H1 (cell line): ENCODE data around the gene GRIA3. TPM values are rescaled to one million over a fixed set of nuclear protein-coding genes. Genes with fewer than 3 reads are reported as not detected.

Experiments
- CTCF ChIA-PET: fragments of 300-600 bp; sonication (Branson Sonifier 250); formaldehyde crosslinking; loops from one replicate; lab custom pipeline; 2021; ENCODE audit not compliant: partially characterized antibody; lab: Charles Lee
- POLR2A ChIA-PET: fragments of 300-600 bp; sonication (Branson Sonifier 250); formaldehyde crosslinking; loops from one replicate; lab custom pipeline; 2021; ENCODE audit warnings: inconsistent platforms; ENCODE audit not compliant: partially characterized antibody; lab: Charles Lee
- DNase-seq, 2 experiments: peaks; one replicate each; pipeline versions ENCODE4 v3.0.0 to v3.0.0-alpha.2; 2010 to 2022; ENCODE audit warnings: low spot score in 2 of 2, low read depth in 1 of 2, mixed read lengths in 1 of 2
- FAIRE-seq: peaks from 2 replicates; lab custom pipeline; 2011; peaks lifted over from hg19 to GRCh38; lab: Jason Lieb, UNC
- H2AFZ ChIP-seq: 2 replicates; pipeline ENCODE4 v1.8.1; 2012; ENCODE audit warnings: low read length, inconsistent platforms
- H2AK5ac ChIP-seq: 2 replicates; pipeline ENCODE4 v1.6.1; 2013; ENCODE audit warnings: low read depth, low read length
- H2BK120ac ChIP-seq: replicated peaks from 2 replicates; pipeline ENCODE3; 2013; ENCODE audit warnings: low read depth, low read length, inconsistent platforms
- H2BK12ac ChIP-seq: 2 replicates; pipeline ENCODE4 v1.6.1; 2013; ENCODE audit warnings: low read depth, low read length
- H2BK15ac ChIP-seq: 2 replicates; pipeline ENCODE4 v1.6.1; 2013; ENCODE audit warnings: low read length
- H2BK20ac ChIP-seq: 2 replicates; pipeline ENCODE4 v1.6.1; 2013; ENCODE audit warnings: low read length
- H2BK5ac ChIP-seq: 2 replicates; pipeline ENCODE4 v1.6.1; 2013; ENCODE audit warnings: low read depth, low read length
- H3K14ac ChIP-seq: 2 replicates; pipeline ENCODE4 v1.6.1; 2013; ENCODE audit warnings: inconsistent platforms; ENCODE audit not compliant: insufficient read length
- H3K18ac ChIP-seq: 2 replicates; pipeline ENCODE4 v1.6.1; 2013; ENCODE audit warnings: low read length; ENCODE audit errors: extremely low read depth
- H3K23ac ChIP-seq: 2 replicates; pipeline ENCODE4 v1.6.1; 2013; ENCODE audit warnings: inconsistent platforms; ENCODE audit not compliant: insufficient read length
- H3K23me2 ChIP-seq: 2 replicates; pipeline ENCODE4 v1.6.1; 2013; ENCODE audit warnings: low read depth, low read length
- H3K27ac ChIP-seq: 2 replicates; pipeline ENCODE4 v1.6.1; 2011; ENCODE audit warnings: low read depth, low read length, inconsistent platforms
- H3K27me3 ChIP-seq, 4 experiments: replicated peaks in 1 of 4; 1 replicate in 1 of 4; 2 replicates in 3 of 4; pipeline versions ENCODE4 v1.6.1 to v1.8.1; 2011 to 2013; ENCODE audit warnings: low read length in 3 of 4, mild to moderate bottlenecking in 3 of 4, inconsistent platforms in 2 of 4, mixed read lengths in 2 of 4, moderate library complexity in 1 of 4; ENCODE audit not compliant: control insufficient read depth in 3 of 4, insufficient read depth in 3 of 4; ENCODE audit errors: extremely low read depth in 1 of 4
- H3K36me3 ChIP-seq, 4 experiments: 2 replicates each; pipeline versions ENCODE4 v1.6.1 to v1.8.1; 2011 to 2013; ENCODE audit warnings: mild to moderate bottlenecking in 4 of 4, low read length in 3 of 4, moderate library complexity in 2 of 4, control low read depth in 1 of 4, inconsistent platforms in 1 of 4; ENCODE audit not compliant: insufficient read depth in 4 of 4, control insufficient read depth in 2 of 4
- H3K4ac ChIP-seq: replicated peaks from 2 replicates; pipeline ENCODE3; 2013; ENCODE audit warnings: low read length, low read depth, mixed read lengths, inconsistent platforms; ENCODE audit not compliant: insufficient read length
- H3K4me1 ChIP-seq, 4 experiments: replicated peaks in 1 of 4; 1 replicate in 1 of 4; 2 replicates in 3 of 4; pipeline versions ENCODE4 v1.6.1 to v1.8.1; 2011 to 2013; ENCODE audit warnings: low read length in 3 of 4, inconsistent platforms in 2 of 4, mixed read lengths in 1 of 4; ENCODE audit not compliant: insufficient read depth in 4 of 4, control insufficient read depth in 3 of 4
- H3K4me2 ChIP-seq, 2 experiments: 2 replicates each; pipeline versions ENCODE4 v1.6.1 to v1.8.1; 2011 to 2013; ENCODE audit warnings: low read depth in 2 of 2, low read length in 2 of 2, control low read depth in 1 of 2, inconsistent platforms in 1 of 2, mild to moderate bottlenecking in 1 of 2; ENCODE audit not compliant: insufficient read depth in 1 of 2
- H3K4me3 ChIP-seq, 4 experiments: fragments of 200-600, 300-600 bp in 1 of 4; sonication (generic), shearing (Covaris generic), sonication (Bioruptor Twin) in 1 of 4; 2 replicates each; pipeline versions ENCODE4 v1.5.1 to v1.8.1; 2011 to 2016; ENCODE audit warnings: low read length in 4 of 4, low read depth in 3 of 4, control low read depth in 2 of 4, inconsistent platforms in 2 of 4, mild to moderate bottlenecking in 2 of 4, mixed read lengths in 1 of 4, moderate library complexity in 1 of 4; ENCODE audit not compliant: insufficient read depth in 2 of 4; ENCODE audit errors: extremely low read depth in 1 of 4
- H3K56ac ChIP-seq: replicated peaks from 2 replicates; pipeline ENCODE3; 2013; ENCODE audit warnings: low read depth, mild to moderate bottlenecking, mixed read lengths, low read length, inconsistent platforms; ENCODE audit not compliant: insufficient read length
- H3K79me1 ChIP-seq: 2 replicates; pipeline ENCODE4 v1.6.1; 2013; ENCODE audit warnings: low read depth, low read length, control low read depth
- H3K79me2 ChIP-seq, 2 experiments: 2 replicates each; pipeline versions ENCODE4 v1.6.1 to v1.8.1; 2012 to 2013; ENCODE audit warnings: low read length in 2 of 2, mild to moderate bottlenecking in 2 of 2, inconsistent platforms in 1 of 2; ENCODE audit not compliant: insufficient read depth in 2 of 2, control insufficient read depth in 1 of 2
- H3K9ac ChIP-seq, 4 experiments: replicated peaks in 1 of 4; 1 replicate in 1 of 4; 2 replicates in 3 of 4; pipeline versions ENCODE4 v1.6.1 to v1.8.1; 2011 to 2013; ENCODE audit warnings: low read depth in 3 of 4, low read length in 3 of 4, control low read depth in 2 of 4, mild to moderate bottlenecking in 2 of 4, moderate library complexity in 2 of 4, inconsistent platforms in 1 of 4; ENCODE audit errors: extremely low read depth in 1 of 4
- H3K9me3 ChIP-seq, 2 experiments: 2 replicates each; pipeline versions ENCODE4 v1.6.1 to v1.8.1; 2012 to 2013; ENCODE audit warnings: mild to moderate bottlenecking in 2 of 2, moderate library complexity in 2 of 2, control low read depth in 1 of 2, inconsistent platforms in 1 of 2, low read depth in 1 of 2, low read length in 1 of 2, mixed read lengths in 1 of 2; ENCODE audit not compliant: insufficient read depth in 2 of 2
- H4K20me1 ChIP-seq, 2 experiments: replicated peaks in 1 of 2; 2 replicates each; pipeline versions ENCODE3 to v1.8.1; 2011 to 2013; ENCODE audit warnings: inconsistent platforms in 2 of 2, low read length in 2 of 2, mild to moderate bottlenecking in 1 of 2; ENCODE audit not compliant: insufficient read depth in 2 of 2, control insufficient read depth in 1 of 2
- H4K5ac ChIP-seq: 2 replicates; pipeline ENCODE4 v1.6.1; 2013; ENCODE audit warnings: low read length, low read depth, mixed read lengths, inconsistent platforms; ENCODE audit not compliant: insufficient read length
- H4K8ac ChIP-seq: 2 replicates; pipeline ENCODE4 v1.8.0; 2013; ENCODE audit warnings: mild to moderate bottlenecking, moderate library complexity, low read length, inconsistent platforms; ENCODE audit not compliant: insufficient read depth; ENCODE audit errors: extremely low read depth
- H4K91ac ChIP-seq: replicated peaks from 2 replicates; pipeline ENCODE3; 2013; ENCODE audit warnings: low read length, mixed read lengths, inconsistent platforms; ENCODE audit not compliant: insufficient read length
- CEBPB ChIP-seq: IDR thresholded peaks from 2 replicates; pipeline ENCODE4 v1.6.1; 2012; ENCODE audit warnings: low read depth, low read length
- CTBP2 ChIP-seq: IDR thresholded peaks from 2 replicates; pipeline ENCODE4 v1.7.0; 2011; ENCODE audit warnings: borderline replicate concordance, mild to moderate bottlenecking, moderate library complexity, mixed read lengths, low read length; ENCODE audit not compliant: insufficient read depth, insufficient read length
- KDM4A ChIP-seq: IDR thresholded peaks from one replicate; pipeline ENCODE4 v1.7.1; 2012; ENCODE audit warnings: low read depth, mild to moderate bottlenecking, moderate library complexity, low read length, inconsistent platforms; ENCODE audit not compliant: severe bottlenecking
- SRF ChIP-seq: IDR thresholded peaks from 2 replicates; pipeline ENCODE4 v1.6.1; 2011; ENCODE audit warnings: mild to moderate bottlenecking, low read depth, low read length, moderate library complexity
- USF2 ChIP-seq: IDR thresholded peaks from 2 replicates; pipeline ENCODE4 v1.6.1; 2011; ENCODE audit warnings: low read length, improper control_type of control experiment
- WGBS, 2 experiments: shearing (Covaris generic) in 1 of 2; methylation state at CpG; one replicate each; pipeline versions ENCODE4 v1.1.6 to v1.1.7; 2013 to 2015; ENCODE audit warnings: low lambda C conversion rate in 2 of 2, mixed read lengths in 2 of 2, inconsistent platforms in 1 of 2, low coverage in 1 of 2, missing lambda C conversion rate in 1 of 2; ENCODE audit not compliant: insufficient replicate concordance in 2 of 2, insufficient coverage in 1 of 2, insufficient read length in 1 of 2; ENCODE audit errors: extremely low coverage in 1 of 2, missing lambda C conversion rate in 1 of 2; 5-methylcytosine and 5-hydroxymethylcytosine counted together
- polyA plus RNA-seq, 7 experiments: library from polyadenylated mRNA; depleted of rRNA in 3 of 7; stranded (reverse) in 5 of 7; unstranded in 2 of 7; fragments of >200 nt in 5 of 7; fragments of 200-250 nt in 2 of 7; gene quantifications; 1 replicate in 5 of 7; 2 replicates in 1 of 7; 4 replicates in 1 of 7; pipeline versions ENCODE4 v1.2.1 to v1.2.3, GENCODE V29; 2011 to 2013; ENCODE audit warnings: missing spikeins in 2 of 7, mixed read lengths in 2 of 7
- total RNA-seq: library from RNA; stranded (reverse); fragmentation: NEBNext Ultra II Directional; extraction: Animal tissue kit (Norgen Biotek cat#: 25700); gene quantifications from 2 replicates; pipeline ENCODE4 v1.2.1, GENCODE V29; 2021

The GRIA3 gene
- total and polyA plus RNA-seq, 2 of the 8 experiments (the other 6 are each of a cell fraction or from before 2014, with no cell fraction given), result 2.6 to 3.0 TPM

GRCh38 chrX:123331859-123332258 lies 147.8 kb downstream of the GRIA3 start:
- ChIA-PET POLR2A (no interaction called here), CTCF (interaction anchor here (1.0 to 1.2 kb wide), 2 partner anchors 16 to 26 kb away, joined by 3 read pairs; no protein-coding TSS in a partner anchor)
- no peak for DNase-seq

More at GRCh38 chrX:123331859-123332258, 147.8 kb downstream of the GRIA3 start:
- no peak overlapping the region for H3K18ac ChIP-seq
- H3K4me3 ChIP-seq, result no peak overlapping the region
- no peaks in the 10 kb centered on the region for H3K9me3 ChIP-seq
- H3K14ac ChIP-seq, result no peak overlapping the region
- H3K9ac ChIP-seq, result no peak overlapping the region
- WGBS, 2 experiments, result 75% methylated on average over 1 of the region's 1 CpG; no CpG with 5 or more reads in 1 of the 2 experiments
- H4K20me1 ChIP-seq, result no peaks in the 10 kb centered on the region
- H2BK12ac ChIP-seq, result no peak overlapping the region
- no peak overlapping the region for H2BK15ac ChIP-seq
- H2BK20ac ChIP-seq, result no peak overlapping the region
- no peak overlapping the region for H4K5ac ChIP-seq
- no peaks in the 10 kb centered on the region for H3K36me3 ChIP-seq
- no peaks in the 10 kb centered on the region for H3K23me2 ChIP-seq
- no peak overlapping the region for H3K23ac ChIP-seq
- no peak overlapping the region for H2AFZ ChIP-seq
- H3K27ac ChIP-seq, result no peak overlapping the region
- H2BK120ac ChIP-seq, result no peak overlapping the region
- H3K79me2 ChIP-seq, result no peaks in the 10 kb centered on the region
- H3K4me1 ChIP-seq, result no peaks in the 10 kb centered on the region
- no peaks in the 10 kb centered on the region for H3K79me1 ChIP-seq
- H2BK5ac ChIP-seq, result no peak overlapping the region
- H3K4ac ChIP-seq, result no peak overlapping the region
- FAIRE-seq, result no peak
- no peaks in the 10 kb centered on the region for H3K27me3 ChIP-seq
- H4K8ac ChIP-seq, result no peak overlapping the region
- no peak overlapping the region for H4K91ac ChIP-seq
- no peak overlapping the region for H2AK5ac ChIP-seq
- no peak overlapping the region for H3K4me2 ChIP-seq
- no peak overlapping the region for H3K56ac ChIP-seq
- TF ChIP-seq USF2 (no peak), KDM4A (no peak), CEBPB (no peak), SRF (no peak), CTBP2 (no peak)
- TF ChIP-seq, all 59 proteins: peak for 0
